HG02678 (cell line): ENCODE results near the gene SCAMP3.

ENCODE experiments used
- ATAC-seq: cut with Tn5 transposase; IDR thresholded peaks from one replicate; pipeline ENCODE4 v1.9.1; 2021; ENCODE audit warnings: mild to moderate bottlenecking, moderate library complexity; ENCODE audit not compliant: unreplicated experiment

SCAMP3 gene

GRCh38 chr1:155286544-155286943 lies 24.4 kb upstream of the SCAMP3 start:
- no peak for ATAC-seq

DNA sequence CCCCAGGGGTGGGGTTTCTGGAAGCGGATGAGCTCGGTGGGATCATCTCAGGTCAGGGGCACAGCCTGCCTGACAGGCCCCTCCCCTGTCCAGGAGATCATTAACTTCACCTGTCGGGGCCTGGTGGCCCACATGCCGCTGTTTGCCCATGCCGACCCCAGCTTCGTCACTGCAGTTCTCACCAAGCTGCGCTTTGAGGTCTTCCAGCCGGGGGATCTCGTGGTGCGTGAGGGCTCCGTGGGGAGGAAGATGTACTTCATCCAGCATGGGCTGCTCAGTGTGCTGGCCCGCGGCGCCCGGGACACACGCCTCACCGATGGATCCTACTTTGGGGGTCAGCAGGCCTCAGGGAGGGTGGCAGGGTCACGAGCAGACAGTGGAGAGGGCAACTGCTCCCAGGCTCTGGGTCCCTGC lies 23.5 kb upstream of the SCAMP3 start:
- no peak for ATAC-seq

DNA sequence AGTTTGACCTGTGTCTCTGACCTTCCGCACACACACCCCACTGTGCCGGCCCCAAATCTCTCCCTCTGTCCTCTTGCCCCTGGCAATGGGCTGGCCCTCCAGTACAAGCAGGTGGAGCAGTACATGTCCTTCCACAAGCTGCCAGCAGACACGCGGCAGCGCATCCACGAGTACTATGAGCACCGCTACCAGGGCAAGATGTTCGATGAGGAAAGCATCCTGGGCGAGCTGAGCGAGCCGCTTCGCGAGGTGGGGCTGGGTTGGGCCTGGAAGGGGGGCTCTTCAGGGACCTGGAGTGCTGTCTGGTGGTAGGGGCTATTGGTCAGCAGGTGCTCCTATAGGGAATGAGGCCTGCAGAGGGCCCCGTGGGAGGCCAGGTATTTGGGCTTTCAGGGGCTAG lies 22.9 kb upstream of the SCAMP3 start:
- no peak for ATAC-seq

- no peak for ATAC-seq
These were observed 22.3 kb upstream of the SCAMP3 start for GRCh38 chr1:155284476-155284875.

DNA sequence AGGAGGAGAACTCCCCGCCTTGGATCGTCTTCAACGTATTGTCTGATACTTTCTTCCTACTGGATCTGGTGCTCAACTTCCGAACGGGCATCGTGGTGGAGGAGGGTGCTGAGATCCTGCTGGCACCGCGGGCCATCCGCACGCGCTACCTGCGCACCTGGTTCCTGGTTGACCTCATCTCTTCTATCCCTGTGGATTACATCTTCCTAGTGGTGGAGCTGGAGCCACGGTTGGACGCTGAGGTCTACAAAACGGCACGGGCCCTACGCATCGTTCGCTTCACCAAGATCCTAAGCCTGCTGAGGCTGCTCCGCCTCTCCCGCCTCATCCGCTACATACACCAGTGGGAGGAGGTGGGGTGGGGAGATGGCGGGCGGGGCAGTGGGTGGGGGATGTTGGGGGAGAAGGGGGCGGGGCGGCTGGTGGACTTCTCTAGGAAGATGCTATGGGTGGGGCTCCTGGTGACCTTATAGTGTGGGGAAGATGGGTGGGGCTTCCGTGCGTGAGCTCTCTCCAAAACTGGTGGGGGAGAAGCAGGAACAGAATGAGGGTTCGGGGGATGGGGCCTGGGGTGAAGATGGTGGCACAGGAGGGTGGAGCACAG lies 20.4 kb upstream of the SCAMP3 start:
- no peak for ATAC-seq

- ATAC-seq = no peak
These were observed 17.1 kb upstream of the SCAMP3 start for GRCh38 chr1:155279268-155279667.

- ATAC-seq = no peak
These were observed 16.6 kb upstream of the SCAMP3 start for GRCh38 chr1:155278689-155279160.

- ATAC-seq = no peak
These were observed 15.9 kb upstream of the SCAMP3 start for GRCh38 chr1:155277902-155278688.

- ATAC-seq = peak; percentile 64
These were observed 15.1 kb upstream of the SCAMP3 start, which contains the start of gene HCN3 for GRCh38 chr1:155277070-155277901. TSS of gene HCN3 (plus strand) at chr1:155277463. CDS start at chr1:155277591, 128 bp downstream.

- peak; percentile 80 for ATAC-seq
These were observed 11.4 kb upstream of the SCAMP3 start, which contains the start of gene CLK2 for GRCh38 chr1:155273343-155274245. TSS of gene CLK2 (minus strand) at chr1:155273504. CDS start at chr1:155270977, 2,527 bp downstream.

GRCh38 chr1:155272466-155273342 lies 10.5 kb upstream of the SCAMP3 start:
- peak; percentile 36 for ATAC-seq

- ATAC-seq = no peak
These were observed 7.2 kb upstream of the SCAMP3 start for GRCh38 chr1:155269381-155269780.

DNA sequence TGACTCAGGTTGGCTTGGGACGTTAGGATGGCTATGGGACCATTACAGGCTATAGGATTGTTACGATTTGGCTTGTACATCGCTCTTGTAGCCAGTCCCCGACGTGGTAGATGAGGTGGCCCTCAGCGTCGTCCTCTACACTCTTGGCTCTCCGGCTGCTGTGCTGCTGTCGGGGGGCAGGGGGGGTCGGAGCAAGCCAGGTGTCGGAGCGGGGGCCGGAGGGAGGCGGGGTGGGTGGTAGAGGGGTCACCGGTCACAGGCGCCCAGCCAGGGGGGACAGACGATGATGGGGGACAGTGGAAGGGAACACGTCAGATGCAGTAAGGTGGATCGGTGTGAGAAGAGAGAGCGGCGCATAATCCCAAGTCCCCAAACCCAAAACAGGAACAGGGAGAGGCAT lies 6.5 kb upstream of the SCAMP3 start:
- no peak for ATAC-seq

DNA sequence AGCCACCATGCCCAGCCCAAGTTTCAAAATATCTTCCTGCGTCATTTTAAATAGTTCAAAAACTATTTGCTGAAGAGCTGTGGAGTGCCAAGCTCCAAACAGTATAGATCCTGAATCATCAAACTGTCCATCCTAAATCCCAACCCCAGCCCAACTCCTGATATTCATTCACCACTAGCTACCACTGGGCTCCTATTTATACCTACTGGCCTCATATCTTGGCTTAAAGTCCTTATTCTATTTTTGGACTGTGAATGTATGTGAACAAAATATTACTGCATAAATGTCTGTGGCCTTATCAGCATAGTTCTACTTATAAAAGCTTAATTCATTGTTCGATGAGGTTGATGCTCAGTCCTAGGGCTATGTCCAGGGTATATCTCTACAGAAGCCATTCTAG lies 5.2 kb upstream of the SCAMP3 start:
- ATAC-seq = no peak

GRCh38 chr1:155266553-155266952 lies 4.4 kb upstream of the SCAMP3 start:
- ATAC-seq = no peak

GRCh38 chr1:155263067-155263466 lies 907 bp upstream of the SCAMP3 start:
- ATAC-seq = no peak

DNA sequence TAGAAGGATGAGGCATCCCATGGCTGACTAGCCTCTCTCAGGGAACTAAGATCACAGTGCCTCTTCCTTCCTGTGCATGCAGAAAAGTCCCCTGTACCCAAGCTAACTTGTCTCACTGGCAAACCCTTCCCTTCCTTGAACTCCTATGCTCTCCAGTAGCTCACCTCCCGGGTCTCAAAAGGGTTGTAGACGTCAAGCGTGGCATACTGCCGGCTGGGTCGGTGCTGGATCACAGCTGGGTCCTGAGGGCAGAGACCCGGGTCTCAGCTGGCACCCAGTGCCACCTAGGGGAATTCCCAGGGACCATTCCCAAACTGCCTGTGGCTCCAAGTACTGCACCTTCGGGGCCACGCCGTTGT lies 688 bp downstream of the SCAMP3 start:
- peak; percentile 2 for ATAC-seq

- ATAC-seq = no peak
These were observed 1.9 kb downstream of the SCAMP3 start for GRCh38 chr1:155260276-155260675.

- no peak for ATAC-seq
These were observed 5.9 kb downstream of the SCAMP3 start for GRCh38 chr1:155256058-155256852.
